ENCODE measurements around the gene SLCO1C1.

The SLCO1C1 gene

GRCh38 chr12:20798554-20798953 lies 103.4 kb downstream of the SLCO1C1 start:
- DNase-seq = no peak

GRCh38 chr12:20800160-20800559 lies 105.0 kb downstream of the SLCO1C1 start:
- DNase-seq = no peak

- no peak for DNase-seq
Measured at GRCh38 chr12:20801035-20801434, 105.9 kb downstream of the SLCO1C1 start.
